Measurements from ENCODE around the gene C11orf65.

- TF ChIP-seq EZH2 (optimal IDR thresholded peaks at IDR 0.05; ENCODE audit: low read depth, low read length) (no peak), CTCF (IDR thresholded peaks at IDR 0.05; ENCODE audit: low read length) (no peak)
Measured at GRCh38 chr11:108414958-108415357, 52.4 kb downstream of the C11orf65 start.
